Measurements from ENCODE around the gene ORMDL1. TPM values are rescaled to one million over a fixed set of nuclear protein-coding genes. Genes with fewer than 3 reads are reported as not detected.

ORMDL1 gene
- total and polyA plus RNA-seq, 2 of the 13 experiments (the other 11 are each of a cell fraction or from before 2014, with no cell fraction given), result 67.5 to 160 TPM

DNA sequence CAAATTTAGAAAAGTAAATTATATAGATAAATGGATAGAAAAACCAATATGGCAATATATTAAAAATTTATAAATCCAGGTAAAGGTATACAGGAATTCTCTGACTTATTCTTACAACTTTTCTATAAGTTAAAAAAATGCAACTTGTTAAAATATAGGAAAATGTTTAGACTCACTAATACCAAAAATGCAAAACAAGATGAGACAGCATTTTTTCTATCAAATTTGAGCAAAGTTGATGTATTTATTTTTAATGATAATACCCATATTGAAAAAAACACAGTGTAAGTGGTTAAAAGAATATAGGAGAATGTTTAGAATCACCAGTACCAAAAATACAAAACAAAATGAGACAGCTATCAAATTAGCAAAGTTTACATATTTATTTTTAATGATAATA, 57.3 kb downstream of the ORMDL1 start:
- Histone ChIP-seq H3K79me2 (ENCODE audit: insufficient read depth, low read length) (no peaks in the 10 kb centered on the region), H3K9me3 (ENCODE audit: low read length) (no peaks in the 10 kb centered on the region), H3K4me2 (ENCODE audit: low read depth, low read length) (no peak overlapping the region), H3K27me3 (ENCODE audit: control insufficient read depth in 1 of 2, insufficient read depth in 2 of 2, low read length in 2 of 2) (no peaks in the 10 kb centered on the region), H3K9ac (ENCODE audit: insufficient read depth, low read depth, low read length) (no peak overlapping the region), H3K27ac (ENCODE audit: extremely low read length, insufficient read depth, low read length) (no peak overlapping the region), H2AFZ (ENCODE audit: low read length) (no peak overlapping the region), H3K4me3 (replicated peaks in 1 of 3; ENCODE audit: insufficient read depth in 1 of 3, low read depth in 2 of 3, low read length in 3 of 3) (no peak overlapping the region), H4K20me1 (ENCODE audit: insufficient read depth, low read length) (no peaks in the 10 kb centered on the region), H3K4me1 (ENCODE audit: insufficient read depth, low read length) (no peaks in the 10 kb centered on the region), H3K36me3 (replicated peaks in 1 of 2; ENCODE audit: control insufficient read depth in 1 of 2, insufficient read depth in 2 of 2, low read length in 2 of 2) (no peaks in the 10 kb centered on the region)
- no TSS peak for BruUV-seq (replicated peaks)
- in situ Hi-C loops (cut with HindIII; ENCODE audit: extremely low pct_ligation_motif_present, low pct_unique_long_range_greater_than_20kb), result no loop called here
- TF ChIP-seq MAFK (conservative IDR thresholded peaks at IDR 0.05 in 1 of 2, IDR thresholded peaks at IDR 0.05 in 1 of 2; ENCODE audit: low read length in 2 of 2) (peak; percentile 59 to 74), MYC (CRISPR knock-in tag; IDR thresholded peaks at IDR 0.05; ENCODE audit: borderline replicate concordance) (no peak), MAFF (IDR thresholded peaks at IDR 0.05; ENCODE audit: low read depth, low read length) (peak; percentile 70), SRSF9 (IDR thresholded peaks at IDR 0.05; ENCODE audit: borderline replicate concordance, insufficient read depth, low read depth, low read length, poor library complexity, severe bottlenecking) (no peak)
- DNase-seq (ENCODE audit: low spot score) (no peak), ATAC-seq (no peak), FAIRE-seq (no peak)
- intact Hi-C loops (cut with micrococcal nuclease; ENCODE audit: unreplicated experiment), result no loop called here
- ChIA-PET POLR2A (no interaction called here), CTCF (ENCODE audit: low intra/inter-chr PET ratio, low total read pairs) (no interaction called here)

DNA sequence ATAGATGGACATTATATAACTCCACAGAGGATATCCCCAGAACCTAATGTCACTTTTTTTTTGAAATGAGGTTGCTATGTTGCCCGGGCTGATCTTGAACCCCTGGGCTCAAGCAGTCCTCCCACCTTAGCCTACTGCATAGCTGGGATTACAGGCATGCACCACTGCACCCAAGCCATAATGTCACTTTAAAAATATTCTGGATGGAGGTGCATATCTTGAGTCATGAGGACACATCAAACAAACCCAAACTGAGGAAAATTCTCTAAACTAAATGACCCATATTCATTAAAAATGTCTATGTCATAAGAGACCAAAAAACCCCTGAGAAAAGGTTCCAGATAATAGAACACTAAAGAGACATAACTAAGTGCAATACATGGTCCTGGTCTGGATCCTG, 57.9 kb downstream of the ORMDL1 start:
- no TSS peak for BruUV-seq (replicated peaks)
- H3K79me2 ChIP-seq (ENCODE audit: insufficient read depth, low read length), result no peaks in the 10 kb centered on the region
- in situ Hi-C loops (cut with HindIII; ENCODE audit: extremely low pct_ligation_motif_present, low pct_unique_long_range_greater_than_20kb), result no loop called here
- WGBS (ENCODE audit: low lambda C conversion rate), result 33% methylated on average over 1 of the region's 1 CpG
- H3K4me1 ChIP-seq (ENCODE audit: insufficient read depth, low read length), result no peaks in the 10 kb centered on the region
- ChIA-PET CTCF (ENCODE audit: low intra/inter-chr PET ratio, low total read pairs) (no interaction called here), POLR2A (no interaction called here)
- FAIRE-seq (no peak), DNase-seq (ENCODE audit: low spot score) (no peak), ATAC-seq (no peak)
- no peaks in the 10 kb centered on the region for H3K9me3 ChIP-seq (ENCODE audit: low read length)
- H3K9ac ChIP-seq (ENCODE audit: insufficient read depth, low read depth, low read length), result no peak overlapping the region
- H4K20me1 ChIP-seq (ENCODE audit: insufficient read depth, low read length), result no peaks in the 10 kb centered on the region
- H3K4me3 ChIP-seq (replicated peaks in 1 of 3; ENCODE audit: insufficient read depth in 1 of 3, low read depth in 2 of 3, low read length in 3 of 3), result no peak overlapping the region
- no peak overlapping the region for H3K27ac ChIP-seq (ENCODE audit: extremely low read length, insufficient read depth, low read length)
- intact Hi-C loops (cut with micrococcal nuclease; ENCODE audit: unreplicated experiment), result no loop called here
- H2AFZ ChIP-seq (ENCODE audit: low read length), result no peak overlapping the region
- H3K27me3 ChIP-seq (ENCODE audit: control insufficient read depth in 1 of 2, insufficient read depth in 2 of 2, low read length in 2 of 2), result no peaks in the 10 kb centered on the region
- H3K4me2 ChIP-seq (ENCODE audit: low read depth, low read length), result no peak overlapping the region
- no peaks in the 10 kb centered on the region for H3K36me3 ChIP-seq (replicated peaks in 1 of 2; ENCODE audit: control insufficient read depth in 1 of 2, insufficient read depth in 2 of 2, low read length in 2 of 2)
- no peak for TF ChIP-seq MYC (CRISPR knock-in tag; IDR thresholded peaks at IDR 0.05; ENCODE audit: borderline replicate concordance)
- TF ChIP-seq, protein P1, sequence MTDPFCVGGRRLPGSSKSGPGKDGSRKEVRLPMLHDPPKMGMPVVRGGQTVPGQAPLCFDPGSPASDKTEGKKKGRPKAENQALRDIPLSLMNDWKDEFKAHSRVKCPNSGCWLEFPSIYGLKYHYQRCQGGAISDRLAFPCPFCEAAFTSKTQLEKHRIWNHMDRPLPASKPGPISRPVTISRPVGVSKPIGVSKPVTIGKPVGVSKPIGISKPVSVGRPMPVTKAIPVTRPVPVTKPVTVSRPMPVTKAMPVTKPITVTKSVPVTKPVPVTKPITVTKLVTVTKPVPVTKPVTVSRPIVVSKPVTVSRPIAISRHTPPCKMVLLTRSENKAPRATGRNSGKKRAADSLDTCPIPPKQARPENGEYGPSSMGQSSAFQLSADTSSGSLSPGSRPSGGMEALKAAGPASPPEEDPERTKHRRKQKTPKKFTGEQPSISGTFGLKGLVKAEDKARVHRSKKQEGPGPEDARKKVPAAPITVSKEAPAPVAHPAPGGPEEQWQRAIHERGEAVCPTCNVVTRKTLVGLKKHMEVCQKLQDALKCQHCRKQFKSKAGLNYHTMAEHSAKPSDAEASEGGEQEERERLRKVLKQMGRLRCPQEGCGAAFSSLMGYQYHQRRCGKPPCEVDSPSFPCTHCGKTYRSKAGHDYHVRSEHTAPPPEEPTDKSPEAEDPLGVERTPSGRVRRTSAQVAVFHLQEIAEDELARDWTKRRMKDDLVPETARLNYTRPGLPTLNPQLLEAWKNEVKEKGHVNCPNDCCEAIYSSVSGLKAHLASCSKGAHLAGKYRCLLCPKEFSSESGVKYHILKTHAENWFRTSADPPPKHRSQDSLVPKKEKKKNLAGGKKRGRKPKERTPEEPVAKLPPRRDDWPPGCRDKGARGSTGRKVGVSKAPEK (CRISPR knock-in tag; IDR thresholded peaks at IDR 0.05; ENCODE audit: borderline replicate concordance), result no peak
- no peak for TF ChIP-seq ZNF552 (CRISPR knock-in tag; IDR thresholded peaks at IDR 0.05; ENCODE audit: borderline replicate concordance)
- no peak for TF ChIP-seq ZNF253 (CRISPR knock-in tag; IDR thresholded peaks at IDR 0.05; ENCODE audit: borderline replicate concordance)
- TF ChIP-seq ZSCAN29 (CRISPR knock-in tag; conservative IDR thresholded peaks at IDR 0.05), result no peak
- no peak for TF ChIP-seq ZNF703 (CRISPR knock-in tag; IDR thresholded peaks at IDR 0.05; ENCODE audit: borderline replicate concordance)
- TF ChIP-seq ZFP62 (CRISPR knock-in tag; IDR thresholded peaks at IDR 0.05), result no peak
- no peak for TF ChIP-seq KDM2A (CRISPR knock-in tag; IDR thresholded peaks at IDR 0.05; ENCODE audit: borderline replicate concordance, low read depth)
- no peak for TF ChIP-seq KLF13 (CRISPR knock-in tag; IDR thresholded peaks at IDR 0.05)
- TF ChIP-seq ZNF766 (CRISPR knock-in tag; IDR thresholded peaks at IDR 0.05; ENCODE audit: borderline replicate concordance), result no peak
- no peak for TF ChIP-seq ZNF331 (CRISPR knock-in tag; IDR thresholded peaks at IDR 0.05)
- no peak for TF ChIP-seq MEIS2 (CRISPR knock-in tag; IDR thresholded peaks at IDR 0.05)
- no peak for TF ChIP-seq SRF (IDR thresholded peaks at IDR 0.05; ENCODE audit: low read depth, low read length)
- TF ChIP-seq RFXANK (CRISPR knock-in tag; IDR thresholded peaks at IDR 0.05), result no peak
- TF ChIP-seq, protein P2, sequence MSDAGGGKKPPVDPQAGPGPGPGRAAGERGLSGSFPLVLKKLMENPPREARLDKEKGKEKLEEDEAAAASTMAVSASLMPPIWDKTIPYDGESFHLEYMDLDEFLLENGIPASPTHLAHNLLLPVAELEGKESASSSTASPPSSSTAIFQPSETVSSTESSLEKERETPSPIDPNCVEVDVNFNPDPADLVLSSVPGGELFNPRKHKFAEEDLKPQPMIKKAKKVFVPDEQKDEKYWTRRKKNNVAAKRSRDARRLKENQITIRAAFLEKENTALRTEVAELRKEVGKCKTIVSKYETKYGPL (CRISPR knock-in tag; IDR thresholded peaks at IDR 0.05), result no peak
